GM12891 (cell line): ENCODE measurements around the gene LAPTM5.

Source experiments
- POLR2A ChIP-seq: IDR thresholded peaks from 2 replicates; pipeline ENCODE4 v1.6.1; 2011; ENCODE audit warnings: low read depth, low read length, control low read depth
- POLR2AphosphoS5 ChIP-seq: IDR thresholded peaks from 2 replicates; pipeline ENCODE4 v1.6.1; 2011; ENCODE audit warnings: low read depth, low read length, control low read depth
- TAF1 ChIP-seq: IDR thresholded peaks from 2 replicates; pipeline ENCODE4 v1.6.1; 2011; ENCODE audit warnings: low read depth, low read length, control low read depth

DNA sequence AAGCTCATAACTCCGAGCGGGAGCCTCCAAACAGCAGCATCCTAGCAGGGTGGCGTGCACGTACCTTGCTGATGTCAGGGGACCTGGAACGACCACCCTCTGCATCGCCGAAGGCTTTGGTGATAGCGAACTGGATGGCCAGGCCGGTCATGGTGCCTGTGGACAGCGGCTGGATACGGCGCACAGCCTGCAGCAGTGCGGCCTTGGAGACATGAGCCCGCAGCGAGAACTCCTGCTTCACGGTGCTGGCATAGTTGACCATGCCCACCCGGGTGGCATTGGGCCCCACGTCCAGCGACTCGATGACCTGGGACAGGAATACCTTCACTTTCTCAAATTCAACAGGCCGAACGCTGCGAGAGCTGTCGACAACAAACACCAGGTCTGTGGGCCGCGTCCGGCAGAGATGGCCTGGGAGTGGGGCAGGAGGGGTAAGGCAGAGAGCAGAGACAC is 36.2 kb downstream of the LAPTM5 start:
- TF ChIP-seq POLR2AphosphoS5 (no peak), TAF1 (no peak), POLR2A (no peak)
